Calu3 (cell line): Measurements from ENCODE around the gene CTDSPL2. TPM values are rescaled to one million over a fixed set of nuclear protein-coding genes. Genes with fewer than 3 reads are reported as not detected.

Experiments
- Bru-seq: library from RNA; stranded (reverse); fragments of 400-500 nt; gene quantifications from one replicate; lab custom pipeline; 2021; lab: Mats Ljungman, UMichigan
- BruChase-seq, 2 experiments: library from RNA; stranded (reverse); fragments of 400-500 nt; gene quantifications; one replicate each; lab custom pipeline; 2021; lab: Mats Ljungman, UMichigan
- BruUV-seq: library from RNA; stranded (reverse); fragments of 400-500 nt; replicated peaks from 2 replicates; lab custom pipeline; 2021; lab: Mats Ljungman, UMichigan
- CTCF ChIA-PET: fragments of 300-600 bp; sonication (Branson Sonifier 250); formaldehyde crosslinking; loops from one replicate; lab custom pipeline; 2022; ENCODE audit warnings: antibody characterized with exemption; lab: Charles Lee
- DNase-seq: peaks from one replicate; pipeline ENCODE4 v3.0.0; 2022
- H3K27ac Mint-ChIP-seq: one replicate; pipeline ENCODE4 v1.8.0; 2022; ENCODE audit warnings: mixed read lengths; ENCODE audit not compliant: unreplicated experiment
- H3K27me3 Mint-ChIP-seq: one replicate; pipeline ENCODE4 v1.8.0; 2022; ENCODE audit warnings: mixed read lengths; ENCODE audit not compliant: unreplicated experiment
- H3K36me3 Mint-ChIP-seq: one replicate; pipeline ENCODE4 v1.8.0; 2022; ENCODE audit warnings: mild to moderate bottlenecking, moderate library complexity, mixed read lengths; ENCODE audit not compliant: insufficient read depth, unreplicated experiment
- H3K4me1 Mint-ChIP-seq: one replicate; pipeline ENCODE4 v1.8.0; 2022; ENCODE audit warnings: mild to moderate bottlenecking, low read depth, mixed read lengths; ENCODE audit not compliant: unreplicated experiment
- H3K4me3 Mint-ChIP-seq: one replicate; pipeline ENCODE4 v1.8.0; 2022; ENCODE audit warnings: mild to moderate bottlenecking, low read depth, moderate library complexity, mixed read lengths; ENCODE audit not compliant: unreplicated experiment
- H3K9me3 Mint-ChIP-seq: one replicate; pipeline ENCODE4 v1.8.0; 2022; ENCODE audit warnings: low read depth, mixed read lengths; ENCODE audit not compliant: unreplicated experiment
- CTCF ChIP-seq: fragments of 200-600 bp; IDR thresholded peaks from one replicate; pipeline ENCODE4 v1.8.0; 2022; ENCODE audit warnings: antibody characterized with exemption; ENCODE audit not compliant: unreplicated experiment
- intact Hi-C: fragments of 100-400 bp; cut with micrococcal nuclease; formaldehyde crosslinking; loops from one replicate; pipeline ENCODE4 v1.10.0; 2022; ENCODE audit not compliant: unreplicated experiment
- long read RNA-seq: library from polyadenylated mRNA; stranded (forward); transcript quantifications from one replicate; pipeline ENCODE4 v2.0.0, GENCODE V29; 2022
- total RNA-seq: library from RNA; stranded (reverse); gene quantifications from 2 replicates; pipeline ENCODE4 v1.2.3, GENCODE V29; 2022

The CTDSPL2 gene
- total RNA-seq (27.7 and 38.0 TPM in 2 replicates), Bru-seq, nascent RNA (percentile 78 among the genes with signal in this experiment), BruChase-seq, experiment 1, labeled RNA remaining after a 6-hour chase (percentile 70 among the genes with signal in this experiment), BruChase-seq, experiment 2, labeled RNA remaining after a 2-hour chase (percentile 76 among the genes with signal in this experiment)
- long read RNA-seq, full-length matches to known transcripts = 8 of 14 reads
- long read RNA-seq, partial matches to known transcripts = 1 of 14 reads
- long read RNA-seq, other reads (novel, unspliced or antisense) = 5 of 14 reads

GRCh38 chr15:44426975-44427755, at the start of gene CTDSPL2:
TSS of gene CTDSPL2 (plus strand) at chr15:44427629. CDS start at chr15:44459015, 31,386 bp downstream.
- H3K27me3 Mint-ChIP-seq = no peaks in the 10 kb centered on the region

GRCh38 chr15:44381236-44381635, 46.2 kb upstream of the CTDSPL2 start:
- H3K36me3 Mint-ChIP-seq = no peaks in the 10 kb centered on the region
- no peak for TF ChIP-seq CTCF
- no peaks in the 10 kb centered on the region for H3K9me3 Mint-ChIP-seq
- intact Hi-C loops = no loop called here
- H3K4me1 Mint-ChIP-seq = no peaks in the 10 kb centered on the region
- no peak overlapping the region for H3K4me3 Mint-ChIP-seq
- DNase-seq = no peak
- CTCF ChIA-PET = no interaction called here
- BruUV-seq = no TSS peak
- H3K27ac Mint-ChIP-seq = no peak overlapping the region
- H3K27me3 Mint-ChIP-seq = no peaks in the 10 kb centered on the region

More at GRCh38 chr15:44426975-44427755, at the start of gene CTDSPL2:
- TF ChIP-seq CTCF = no peak
- Mint-ChIP-seq H3K9me3 (no peaks in the 10 kb centered on the region), H3K4me3 (peak within 1 kb of the TSS; percentile 90), H3K27ac (peak within 1 kb of the TSS; percentile 95), H3K36me3 (peaks cover 21% of the 10 kb centered on the region), H3K4me1 (peaks cover 7% of the 10 kb centered on the region)
- CTCF ChIA-PET = interaction anchor here (0.5 to 1.1 kb wide), 7 partner anchors 17 to 489 kb away, joined by 3 to 5 read pairs (median 3); no protein-coding TSS in a partner anchor
- intact Hi-C loops = no loop called here
- no TSS peak for BruUV-seq
- peak; percentile 94 for DNase-seq

- no peak overlapping the region for H3K27ac Mint-ChIP-seq
- no peak for TF ChIP-seq CTCF
- DNase-seq = no peak
- H3K27me3 Mint-ChIP-seq = no peaks in the 10 kb centered on the region
- H3K36me3 Mint-ChIP-seq = no peaks in the 10 kb centered on the region
- no peaks in the 10 kb centered on the region for H3K4me1 Mint-ChIP-seq
- intact Hi-C loops = no loop called here
- H3K4me3 Mint-ChIP-seq = no peak overlapping the region
- CTCF ChIA-PET = no interaction called here
- H3K9me3 Mint-ChIP-seq = no peaks in the 10 kb centered on the region
- BruUV-seq = no TSS peak
These were observed 42.0 kb upstream of the CTDSPL2 start for GRCh38 chr15:44385344-44385942.

GRCh38 chr15:44394062-44394461, 33.4 kb upstream of the CTDSPL2 start:
- intact Hi-C loops = no loop called here
- CTCF ChIA-PET = interaction anchor here (0.5 kb wide), 1 partner anchor 10 kb away, joined by 4 read pairs; no protein-coding TSS in a partner anchor

More at GRCh38 chr15:44394062-44394461, 33.4 kb upstream of the CTDSPL2 start:
- no peak overlapping the region for H3K27ac Mint-ChIP-seq
- H3K27me3 Mint-ChIP-seq = no peaks in the 10 kb centered on the region
- no peaks in the 10 kb centered on the region for H3K36me3 Mint-ChIP-seq
- no peak for TF ChIP-seq CTCF
- no peaks in the 10 kb centered on the region for H3K9me3 Mint-ChIP-seq
- no TSS peak for BruUV-seq
- no peak for DNase-seq
- no peaks in the 10 kb centered on the region for H3K4me1 Mint-ChIP-seq
- no peak overlapping the region for H3K4me3 Mint-ChIP-seq
